ENCODE measurements around the gene FHOD1. TPM values are rescaled to one million over a fixed set of nuclear protein-coding genes. Genes with fewer than 3 reads are reported as not detected.

The FHOD1 gene
- polyA plus RNA-seq, 1 of the 3 experiments (the other 2 are of a cell fraction), result 70.9 TPM

- DNase-seq, result no peak
- Histone ChIP-seq H3K27me3 (ENCODE audit: insufficient read depth) (no peaks in the 10 kb centered on the region), H3K9me2 (no peaks in the 10 kb centered on the region), H3K79me2 (ENCODE audit: insufficient read depth) (peaks cover 40% of the 10 kb centered on the region), H3K4me3 (ENCODE audit: low read depth in 2 of 2, low read length in 1 of 2) (no peak overlapping the region), H3K9me3 (no peaks in the 10 kb centered on the region), H2AFZ (ENCODE audit: low read depth) (no peak overlapping the region), H3F3A (replicated peaks; ENCODE audit: insufficient read depth) (peaks cover 28% of the 10 kb centered on the region), H3K9ac (no peak overlapping the region), H4K20me1 (ENCODE audit: insufficient read depth) (no peaks in the 10 kb centered on the region), H3K4me2 (no peak overlapping the region), H3K36me3 (replicated peaks in 1 of 2; ENCODE audit: control insufficient read depth in 1 of 2, insufficient read depth in 2 of 2, low read length in 1 of 2) (peaks cover 34 to 52% of the 10 kb centered on the region in 2 experiments), H3K27ac (ENCODE audit: low read depth in 2 of 2, low read length in 1 of 2) (no peak overlapping the region), H3K4me1 (ENCODE audit: control insufficient read depth in 1 of 2, insufficient read depth in 2 of 2, low read depth in 1 of 2, low read length in 1 of 2) (peaks cover 0 to 22% of the 10 kb centered on the region in 2 experiments; a peak in 2 of 4 replicates)
- ChIA-PET POLR2A (no interaction called here), CTCF (interaction anchor here (1.5 kb wide), 1 partner anchor 18 kb away, joined by 4 read pairs; no protein-coding TSS in a partner anchor)
- no peak for TF ChIP-seq SMC3 (IDR thresholded peaks at IDR 0.05; ENCODE audit: low read depth, low read length)
- TF ChIP-seq CHD2 (IDR thresholded peaks at IDR 0.05; ENCODE audit: low read length, partially characterized antibody), result no peak
- no peak for TF ChIP-seq ZBTB33 (IDR thresholded peaks at IDR 0.05; ENCODE audit: borderline replicate concordance, low read depth)
- no peak for TF ChIP-seq REST (IDR thresholded peaks at IDR 0.05; ENCODE audit: low read depth, low read length)
- no peak for TF ChIP-seq EP300 (IDR thresholded peaks at IDR 0.05; ENCODE audit: borderline replicate concordance in 1 of 2, low read depth in 1 of 2, low read length in 1 of 2)
- no peak for TF ChIP-seq GABPA (IDR thresholded peaks at IDR 0.05; ENCODE audit: low read depth)
- no peak for TF ChIP-seq NRF1 (IDR thresholded peaks at IDR 0.05; ENCODE audit: low read depth, low read length)
- TF ChIP-seq MEF2A (IDR thresholded peaks at IDR 0.05; ENCODE audit: borderline replicate concordance, low read depth), result no peak
- TF ChIP-seq PBX3 (IDR thresholded peaks at IDR 0.05), result no peak
- no peak for TF ChIP-seq RXRA (IDR thresholded peaks at IDR 0.05; ENCODE audit: borderline replicate concordance, low read depth)
- TF ChIP-seq MAX (IDR thresholded peaks at IDR 0.05; ENCODE audit: low read depth), result no peak
- TF ChIP-seq IRF3 (IDR thresholded peaks at IDR 0.05; ENCODE audit: low read depth, low read length), result no peak
- no peak for TF ChIP-seq USF2 (IDR thresholded peaks at IDR 0.05; ENCODE audit: borderline replicate concordance, low read depth, low read length)
- no peak for TF ChIP-seq JUND (IDR thresholded peaks at IDR 0.05)
- TF ChIP-seq POLR2AphosphoS5 (IDR thresholded peaks at IDR 0.05; ENCODE audit: low read depth, low read length), result no peak
- no peak for TF ChIP-seq EZH2phosphoT487 (IDR thresholded peaks at IDR 0.05; ENCODE audit: borderline replicate concordance, low read depth)
- TF ChIP-seq TCF12 (IDR thresholded peaks at IDR 0.05), result no peak
- TF ChIP-seq USF1 (IDR thresholded peaks at IDR 0.05; ENCODE audit: borderline replicate concordance, low read depth), result no peak
- TF ChIP-seq RAD21 (IDR thresholded peaks at IDR 0.05; ENCODE audit: low read length), result no peak
- WGBS (ENCODE audit: low lambda C conversion rate), result 93% methylated on average over 16 of the region's 32 CpGs
Measured at GRCh38 chr16:67229906-67230808, 17.1 kb downstream of the FHOD1 start.
